HEK293 (cell line): ENCODE data around the gene USP6NL.
A peak's percentile ranks its signal among the peaks of the same experiment; 100 is the strongest.

Experiments
- CTCF ChIA-PET: fragments of 350-600 bp; formaldehyde crosslinking; extraction: SDS; loops from one replicate; lab custom pipeline; 2021; ENCODE audit warnings: antibody characterized with exemption; lab: Yijun Ruan, JAX
- POLR2A ChIA-PET: fragments of 300-600 bp; formaldehyde crosslinking; extraction: SDS; loops from one replicate; lab custom pipeline; 2020; ENCODE audit warnings: antibody characterized with exemption, inconsistent platforms; lab: Yijun Ruan, JAX
- H3K27ac ChIP-seq: fragments of 200-500 bp; sonication (Bioruptor generic); 2 replicates; pipeline ENCODE4 v1.5.1; 2014; ENCODE audit warnings: low read depth, low read length, control low read depth, inconsistent platforms; ENCODE audit errors: extremely low read depth
- H3K36me3 ChIP-seq, 2 experiments: fragments of 200-500 bp in 1 of 2; sonication (Bioruptor generic) in 1 of 2; 1 replicate in 1 of 2; 2 replicates in 1 of 2; pipeline ENCODE4 v1.5.1; 2014 to 2017; ENCODE audit warnings: inconsistent platforms in 2 of 2, low read length in 2 of 2; ENCODE audit not compliant: control insufficient read depth in 2 of 2, insufficient read depth in 1 of 2
- H3K4me1 ChIP-seq: fragments of 200-500 bp; sonication (Bioruptor generic); 2 replicates; pipeline ENCODE4 v1.5.1; 2014; ENCODE audit warnings: mild to moderate bottlenecking, low read length, inconsistent platforms; ENCODE audit not compliant: control insufficient read depth, insufficient read depth
- H3K4me3 ChIP-seq: 2 replicates; pipeline ENCODE4 v1.5.1; 2011; ENCODE audit warnings: low read depth, mild to moderate bottlenecking, control low read depth, low read length, moderate library complexity
- H3K9me3 ChIP-seq: fragments of 200-500 bp; sonication (Bioruptor generic); 2 replicates; pipeline ENCODE4 v1.5.1; 2014; ENCODE audit warnings: low read depth, low read length, inconsistent platforms; ENCODE audit not compliant: control insufficient read depth, insufficient read depth
- GLIS2 ChIP-seq: fragments of 450-650 bp; formaldehyde crosslinking; IDR thresholded peaks from 2 replicates; pipeline ENCODE4 v1.5.1; 2016; ENCODE audit warnings: missing biosample characterization, missing genetic modification characterization
- IKZF3 ChIP-seq: fragments of 450-650 bp; IDR thresholded peaks from 2 replicates; pipeline ENCODE4 v1.5.0; 2018; ENCODE audit warnings: missing biosample characterization, mild to moderate bottlenecking, missing genetic modification characterization, moderate library complexity
- KLF8 ChIP-seq: fragments of 450-650 bp; formaldehyde crosslinking; IDR thresholded peaks from 2 replicates; pipeline ENCODE4 v1.5.1; 2016; ENCODE audit warnings: missing biosample characterization, missing genetic modification characterization
- WT1 ChIP-seq: fragments of 450-650 bp; formaldehyde crosslinking; IDR thresholded peaks from 2 replicates; pipeline ENCODE4 v1.5.1; 2016; ENCODE audit warnings: missing biosample characterization, missing genetic modification characterization
- ZBTB17 ChIP-seq: fragments of 450-650 bp; formaldehyde crosslinking; IDR thresholded peaks from 2 replicates; pipeline ENCODE4 v1.5.1; 2016; ENCODE audit warnings: missing biosample characterization, missing genetic modification characterization
- ZBTB20 ChIP-seq: fragments of 450-650 bp; formaldehyde crosslinking; IDR thresholded peaks from 2 replicates; pipeline ENCODE4 v1.5.1; 2016; ENCODE audit warnings: missing biosample characterization, missing genetic modification characterization
- ZBTB21 ChIP-seq: fragments of 450-650 bp; formaldehyde crosslinking; IDR thresholded peaks from 2 replicates; pipeline ENCODE4 v1.5.1; 2017; ENCODE audit warnings: missing biosample characterization, missing genetic modification characterization
- ZFP69B ChIP-seq: fragments of 450-650 bp; formaldehyde crosslinking; IDR thresholded peaks from 2 replicates; pipeline ENCODE4 v1.5.1; 2016; ENCODE audit warnings: missing biosample characterization, missing genetic modification characterization
- ZNF114 ChIP-seq: fragments of 450-650 bp; formaldehyde crosslinking; IDR thresholded peaks from 2 replicates; pipeline ENCODE4 v1.5.0; 2017; ENCODE audit warnings: missing biosample characterization, missing genetic modification characterization
- ZNF175 ChIP-seq: fragments of 450-650 bp; formaldehyde crosslinking; IDR thresholded peaks from 2 replicates; pipeline ENCODE4 v1.5.1; 2016; ENCODE audit warnings: missing biosample characterization, missing genetic modification characterization
- ZNF184 ChIP-seq: fragments of 450-650 bp; IDR thresholded peaks from 2 replicates; pipeline ENCODE4 v1.5.1; 2018; ENCODE audit warnings: missing biosample characterization, mild to moderate bottlenecking, missing genetic modification characterization
- ZNF2 ChIP-seq: fragments of 450-650 bp; formaldehyde crosslinking; IDR thresholded peaks from 2 replicates; pipeline ENCODE4 v1.5.1; 2016; ENCODE audit warnings: missing biosample characterization, missing genetic modification characterization
- ZNF266 ChIP-seq: fragments of 450-650 bp; formaldehyde crosslinking; IDR thresholded peaks from 2 replicates; pipeline ENCODE4 v1.5.1; 2016; ENCODE audit warnings: missing biosample characterization, missing genetic modification characterization, low read depth
- ZNF335 ChIP-seq: fragments of 450-650 bp; formaldehyde crosslinking; conservative IDR thresholded peaks from 2 replicates; pipeline ENCODE4 v1.5.1; 2016; ENCODE audit warnings: missing biosample characterization, missing genetic modification characterization
- ZNF549 ChIP-seq: fragments of 450-650 bp; IDR thresholded peaks from 2 replicates; pipeline ENCODE4 v1.5.1; 2018; ENCODE audit warnings: missing biosample characterization, missing genetic modification characterization, mild to moderate bottlenecking, inconsistent platforms, moderate library complexity
- ZNF558 ChIP-seq: fragments of 450-650 bp; formaldehyde crosslinking; IDR thresholded peaks from 2 replicates; pipeline ENCODE4 v1.5.1; 2016; ENCODE audit warnings: missing biosample characterization, missing genetic modification characterization
- ZNF600 ChIP-seq: fragments of 450-650 bp; formaldehyde crosslinking; IDR thresholded peaks from 2 replicates; pipeline ENCODE4 v1.5.1; 2016; ENCODE audit warnings: missing biosample characterization, missing genetic modification characterization
- ZNF843 ChIP-seq: fragments of 450-650 bp; formaldehyde crosslinking; IDR thresholded peaks from 2 replicates; pipeline ENCODE4 v1.5.1; 2016; ENCODE audit warnings: missing biosample characterization, missing genetic modification characterization
- ZSCAN23 ChIP-seq: fragments of 450-650 bp; formaldehyde crosslinking; IDR thresholded peaks from 2 replicates; pipeline ENCODE4 v1.5.1; 2016; ENCODE audit warnings: missing biosample characterization, missing genetic modification characterization
- ZSCAN30 ChIP-seq: fragments of 450-650 bp; IDR thresholded peaks from 2 replicates; pipeline ENCODE4 v1.5.1; 2018; ENCODE audit warnings: missing biosample characterization, mild to moderate bottlenecking, missing genetic modification characterization, moderate library complexity
- TF ChIP-seq, protein P1 (sequence below): fragments of 450-650 bp; formaldehyde crosslinking; IDR thresholded peaks from 2 replicates; pipeline ENCODE4 v1.5.1; 2017; ENCODE audit warnings: missing biosample characterization, missing genetic modification characterization
- TF ChIP-seq, protein P2 (sequence below): fragments of 450-650 bp; formaldehyde crosslinking; IDR thresholded peaks from 2 replicates; pipeline ENCODE4 v1.5.1; 2016; ENCODE audit warnings: missing biosample characterization, missing genetic modification characterization
- TF ChIP-seq, protein P3 (sequence below): fragments of 450-650 bp; formaldehyde crosslinking; IDR thresholded peaks from 2 replicates; pipeline ENCODE4 v1.5.1; 2016; ENCODE audit warnings: missing biosample characterization, missing genetic modification characterization
- TF ChIP-seq, protein P4 (sequence below): fragments of 450-650 bp; IDR thresholded peaks from 2 replicates; pipeline ENCODE4 v1.5.1; 2018; ENCODE audit warnings: missing biosample characterization, mild to moderate bottlenecking, missing genetic modification characterization
- TF ChIP-seq, protein P5 (sequence below): fragments of 450-650 bp; formaldehyde crosslinking; IDR thresholded peaks from 2 replicates; pipeline ENCODE4 v1.5.0; 2017; ENCODE audit warnings: missing biosample characterization, missing genetic modification characterization, borderline replicate concordance
- TF ChIP-seq, protein P6 (sequence below): fragments of 450-650 bp; formaldehyde crosslinking; IDR thresholded peaks from 2 replicates; pipeline ENCODE4 v1.5.1; 2017; ENCODE audit warnings: missing biosample characterization, missing genetic modification characterization

The USP6NL gene

DNA sequence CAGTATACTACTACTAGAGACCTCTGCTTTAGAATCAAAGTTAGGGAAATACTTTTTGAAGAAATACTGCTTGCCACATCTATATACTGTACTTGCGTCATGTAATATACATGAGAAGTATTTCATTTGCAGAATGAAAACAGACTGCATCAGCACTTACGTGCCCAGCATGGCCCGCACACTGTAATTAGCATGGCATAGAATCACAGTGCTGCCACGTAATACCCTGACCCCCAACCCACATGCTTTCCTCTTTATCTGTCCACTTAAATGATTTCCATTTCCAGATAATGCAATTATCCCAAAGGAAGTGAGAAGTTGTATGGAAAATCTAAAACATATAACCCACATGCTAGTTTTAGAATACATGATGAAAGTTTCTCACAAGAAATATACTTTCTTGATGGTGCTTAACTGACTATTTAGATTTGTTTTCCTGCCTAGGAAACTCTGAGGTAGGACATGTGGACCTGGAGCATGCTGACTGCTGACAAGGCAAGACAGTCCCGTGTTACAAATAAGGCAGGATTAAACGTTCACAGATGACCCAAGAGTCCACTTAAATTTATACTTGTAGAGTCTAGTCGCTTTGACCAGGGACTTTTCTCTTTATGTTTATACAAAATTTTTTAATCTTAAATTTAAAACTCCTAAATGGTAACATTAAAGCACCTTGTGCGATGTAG is 12.6 kb downstream of the USP6NL start:
- H3K9me3 ChIP-seq = no peaks in the 10 kb centered on the region
- H3K4me1 ChIP-seq = peaks cover 24% of the 10 kb centered on the region
- POLR2A ChIA-PET = no interaction called here
- H3K4me3 ChIP-seq = no peak overlapping the region
- CTCF ChIA-PET = interaction anchor here (0.7 kb wide), 1 partner anchor 9 kb away, joined by 3 read pairs; no protein-coding TSS in a partner anchor
- no peaks in the 10 kb centered on the region for H3K36me3 ChIP-seq
- H3K27ac ChIP-seq = no peak overlapping the region
- TF ChIP-seq ZNF600 (tag by site-specific recombination) (peak; percentile 60), ZFP69B (peak; percentile 29; the same call in 1 of the 2 replicates), KLF8 (no peak), ZNF175 (tag by site-specific recombination) (no peak), ZNF114 (no peak), ZNF2 (tag by site-specific recombination) (peak; percentile 44; the same call in 1 of the 2 replicates), ZSCAN23 (tag by site-specific recombination) (0 out of 2 replicates have a peak, but pooled peaks have one; percentile 60), WT1 (tag by site-specific recombination) (0 out of 2 replicates have a peak, but pooled peaks have one; percentile 44), ZNF335 (tag by site-specific recombination) (no peak), ZNF549 (tag by site-specific recombination) (no peak), ZSCAN30 (tag by site-specific recombination) (no peak), ZNF558 (no peak), ZNF184 (tag by site-specific recombination) (peak; percentile 22; the same call in 1 of the 2 replicates), ZNF843 (tag by site-specific recombination) (0 out of 2 replicates have a peak, but pooled peaks have one; percentile 24), ZBTB20 (tag by site-specific recombination) (peak; percentile 35; the same call in 1 of the 2 replicates), IKZF3 (tag by site-specific recombination) (peak; percentile 90), ZBTB17 (tag by site-specific recombination) (peak; percentile 82), GLIS2 (tag by site-specific recombination) (no peak), ZNF266 (no peak), ZBTB21 (peak; percentile 92)
- TF ChIP-seq, protein P1, sequence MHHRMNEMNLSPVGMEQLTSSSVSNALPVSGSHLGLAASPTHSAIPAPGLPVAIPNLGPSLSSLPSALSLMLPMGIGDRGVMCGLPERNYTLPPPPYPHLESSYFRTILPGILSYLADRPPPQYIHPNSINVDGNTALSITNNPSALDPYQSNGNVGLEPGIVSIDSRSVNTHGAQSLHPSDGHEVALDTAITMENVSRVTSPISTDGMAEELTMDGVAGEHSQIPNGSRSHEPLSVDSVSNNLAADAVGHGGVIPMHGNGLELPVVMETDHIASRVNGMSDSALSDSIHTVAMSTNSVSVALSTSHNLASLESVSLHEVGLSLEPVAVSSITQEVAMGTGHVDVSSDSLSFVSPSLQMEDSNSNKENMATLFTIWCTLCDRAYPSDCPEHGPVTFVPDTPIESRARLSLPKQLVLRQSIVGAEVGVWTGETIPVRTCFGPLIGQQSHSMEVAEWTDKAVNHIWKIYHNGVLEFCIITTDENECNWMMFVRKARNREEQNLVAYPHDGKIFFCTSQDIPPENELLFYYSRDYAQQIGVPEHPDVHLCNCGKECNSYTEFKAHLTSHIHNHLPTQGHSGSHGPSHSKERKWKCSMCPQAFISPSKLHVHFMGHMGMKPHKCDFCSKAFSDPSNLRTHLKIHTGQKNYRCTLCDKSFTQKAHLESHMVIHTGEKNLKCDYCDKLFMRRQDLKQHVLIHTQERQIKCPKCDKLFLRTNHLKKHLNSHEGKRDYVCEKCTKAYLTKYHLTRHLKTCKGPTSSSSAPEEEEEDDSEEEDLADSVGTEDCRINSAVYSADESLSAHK (tag by site-specific recombination) = no peak
- TF ChIP-seq, protein P2, sequence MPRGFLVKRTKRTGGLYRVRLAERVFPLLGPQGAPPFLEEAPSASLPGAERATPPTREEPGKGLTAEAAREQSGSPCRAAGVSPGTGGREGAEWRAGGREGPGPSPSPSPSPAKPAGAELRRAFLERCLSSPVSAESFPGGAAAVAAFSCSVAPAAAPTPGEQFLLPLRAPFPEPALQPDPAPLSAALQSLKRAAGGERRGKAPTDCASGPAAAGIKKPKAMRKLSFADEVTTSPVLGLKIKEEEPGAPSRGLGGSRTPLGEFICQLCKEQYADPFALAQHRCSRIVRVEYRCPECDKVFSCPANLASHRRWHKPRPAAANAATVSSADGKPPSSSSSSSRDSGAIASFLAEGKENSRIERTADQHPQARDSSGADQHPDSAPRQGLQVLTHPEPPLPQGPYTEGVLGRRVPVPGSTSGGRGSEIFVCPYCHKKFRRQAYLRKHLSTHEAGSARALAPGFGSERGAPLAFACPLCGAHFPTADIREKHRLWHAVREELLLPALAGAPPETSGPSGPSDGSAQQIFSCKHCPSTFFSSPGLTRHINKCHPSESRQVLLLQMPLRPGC (tag by site-specific recombination) = peak; percentile 47; the same call in 1 of the 2 replicates
- TF ChIP-seq, protein P3, sequence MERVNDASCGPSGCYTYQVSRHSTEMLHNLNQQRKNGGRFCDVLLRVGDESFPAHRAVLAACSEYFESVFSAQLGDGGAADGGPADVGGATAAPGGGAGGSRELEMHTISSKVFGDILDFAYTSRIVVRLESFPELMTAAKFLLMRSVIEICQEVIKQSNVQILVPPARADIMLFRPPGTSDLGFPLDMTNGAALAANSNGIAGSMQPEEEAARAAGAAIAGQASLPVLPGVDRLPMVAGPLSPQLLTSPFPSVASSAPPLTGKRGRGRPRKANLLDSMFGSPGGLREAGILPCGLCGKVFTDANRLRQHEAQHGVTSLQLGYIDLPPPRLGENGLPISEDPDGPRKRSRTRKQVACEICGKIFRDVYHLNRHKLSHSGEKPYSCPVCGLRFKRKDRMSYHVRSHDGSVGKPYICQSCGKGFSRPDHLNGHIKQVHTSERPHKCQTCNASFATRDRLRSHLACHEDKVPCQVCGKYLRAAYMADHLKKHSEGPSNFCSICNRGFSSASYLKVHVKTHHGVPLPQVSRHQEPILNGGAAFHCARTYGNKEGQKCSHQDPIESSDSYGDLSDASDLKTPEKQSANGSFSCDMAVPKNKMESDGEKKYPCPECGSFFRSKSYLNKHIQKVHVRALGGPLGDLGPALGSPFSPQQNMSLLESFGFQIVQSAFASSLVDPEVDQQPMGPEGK (tag by site-specific recombination) = 0 out of 2 replicates have a peak, but pooled peaks have one; percentile 52
- TF ChIP-seq, protein P4, sequence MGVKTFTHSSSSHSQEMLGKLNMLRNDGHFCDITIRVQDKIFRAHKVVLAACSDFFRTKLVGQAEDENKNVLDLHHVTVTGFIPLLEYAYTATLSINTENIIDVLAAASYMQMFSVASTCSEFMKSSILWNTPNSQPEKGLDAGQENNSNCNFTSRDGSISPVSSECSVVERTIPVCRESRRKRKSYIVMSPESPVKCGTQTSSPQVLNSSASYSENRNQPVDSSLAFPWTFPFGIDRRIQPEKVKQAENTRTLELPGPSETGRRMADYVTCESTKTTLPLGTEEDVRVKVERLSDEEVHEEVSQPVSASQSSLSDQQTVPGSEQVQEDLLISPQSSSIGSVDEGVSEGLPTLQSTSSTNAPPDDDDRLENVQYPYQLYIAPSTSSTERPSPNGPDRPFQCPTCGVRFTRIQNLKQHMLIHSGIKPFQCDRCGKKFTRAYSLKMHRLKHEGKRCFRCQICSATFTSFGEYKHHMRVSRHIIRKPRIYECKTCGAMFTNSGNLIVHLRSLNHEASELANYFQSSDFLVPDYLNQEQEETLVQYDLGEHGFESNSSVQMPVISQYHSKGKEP = peak; percentile 80
- TF ChIP-seq, protein P5, sequence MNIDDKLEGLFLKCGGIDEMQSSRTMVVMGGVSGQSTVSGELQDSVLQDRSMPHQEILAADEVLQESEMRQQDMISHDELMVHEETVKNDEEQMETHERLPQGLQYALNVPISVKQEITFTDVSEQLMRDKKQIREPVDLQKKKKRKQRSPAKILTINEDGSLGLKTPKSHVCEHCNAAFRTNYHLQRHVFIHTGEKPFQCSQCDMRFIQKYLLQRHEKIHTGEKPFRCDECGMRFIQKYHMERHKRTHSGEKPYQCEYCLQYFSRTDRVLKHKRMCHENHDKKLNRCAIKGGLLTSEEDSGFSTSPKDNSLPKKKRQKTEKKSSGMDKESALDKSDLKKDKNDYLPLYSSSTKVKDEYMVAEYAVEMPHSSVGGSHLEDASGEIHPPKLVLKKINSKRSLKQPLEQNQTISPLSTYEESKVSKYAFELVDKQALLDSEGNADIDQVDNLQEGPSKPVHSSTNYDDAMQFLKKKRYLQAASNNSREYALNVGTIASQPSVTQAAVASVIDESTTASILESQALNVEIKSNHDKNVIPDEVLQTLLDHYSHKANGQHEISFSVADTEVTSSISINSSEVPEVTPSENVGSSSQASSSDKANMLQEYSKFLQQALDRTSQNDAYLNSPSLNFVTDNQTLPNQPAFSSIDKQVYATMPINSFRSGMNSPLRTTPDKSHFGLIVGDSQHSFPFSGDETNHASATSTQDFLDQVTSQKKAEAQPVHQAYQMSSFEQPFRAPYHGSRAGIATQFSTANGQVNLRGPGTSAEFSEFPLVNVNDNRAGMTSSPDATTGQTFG = no peak
- TF ChIP-seq, protein P6, sequence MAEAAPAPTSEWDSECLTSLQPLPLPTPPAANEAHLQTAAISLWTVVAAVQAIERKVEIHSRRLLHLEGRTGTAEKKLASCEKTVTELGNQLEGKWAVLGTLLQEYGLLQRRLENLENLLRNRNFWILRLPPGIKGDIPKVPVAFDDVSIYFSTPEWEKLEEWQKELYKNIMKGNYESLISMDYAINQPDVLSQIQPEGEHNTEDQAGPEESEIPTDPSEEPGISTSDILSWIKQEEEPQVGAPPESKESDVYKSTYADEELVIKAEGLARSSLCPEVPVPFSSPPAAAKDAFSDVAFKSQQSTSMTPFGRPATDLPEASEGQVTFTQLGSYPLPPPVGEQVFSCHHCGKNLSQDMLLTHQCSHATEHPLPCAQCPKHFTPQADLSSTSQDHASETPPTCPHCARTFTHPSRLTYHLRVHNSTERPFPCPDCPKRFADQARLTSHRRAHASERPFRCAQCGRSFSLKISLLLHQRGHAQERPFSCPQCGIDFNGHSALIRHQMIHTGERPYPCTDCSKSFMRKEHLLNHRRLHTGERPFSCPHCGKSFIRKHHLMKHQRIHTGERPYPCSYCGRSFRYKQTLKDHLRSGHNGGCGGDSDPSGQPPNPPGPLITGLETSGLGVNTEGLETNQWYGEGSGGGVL (tag by site-specific recombination) = no peak
